ENCODE results near the gene STT3B. TPM values are rescaled to one million over a fixed set of nuclear protein-coding genes. Genes with fewer than 3 reads are reported as not detected.

The STT3B gene
- total RNA-seq, 1 donor from 2014 or later, result 123 TPM

DNA sequence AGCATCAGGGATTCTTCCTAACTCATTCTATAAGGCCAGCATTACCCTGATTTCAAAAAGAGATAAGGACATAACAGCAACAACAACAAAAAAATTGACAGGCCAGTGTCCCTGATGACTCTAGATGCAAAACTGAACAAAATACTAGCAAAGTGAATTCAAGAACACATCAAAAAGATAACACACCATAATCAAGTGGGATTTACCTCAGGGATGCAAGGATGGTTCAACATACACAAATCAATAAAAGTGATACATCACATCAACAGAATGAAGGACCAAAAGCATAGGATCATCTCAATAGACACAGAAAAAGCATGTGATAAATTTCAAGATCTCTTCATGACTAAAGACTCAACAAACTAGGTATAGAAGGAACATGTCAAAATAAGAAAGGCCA, 119.6 kb downstream of the STT3B start:
- DNase-seq (ENCODE audit: low spot score), result no peak

DNA sequence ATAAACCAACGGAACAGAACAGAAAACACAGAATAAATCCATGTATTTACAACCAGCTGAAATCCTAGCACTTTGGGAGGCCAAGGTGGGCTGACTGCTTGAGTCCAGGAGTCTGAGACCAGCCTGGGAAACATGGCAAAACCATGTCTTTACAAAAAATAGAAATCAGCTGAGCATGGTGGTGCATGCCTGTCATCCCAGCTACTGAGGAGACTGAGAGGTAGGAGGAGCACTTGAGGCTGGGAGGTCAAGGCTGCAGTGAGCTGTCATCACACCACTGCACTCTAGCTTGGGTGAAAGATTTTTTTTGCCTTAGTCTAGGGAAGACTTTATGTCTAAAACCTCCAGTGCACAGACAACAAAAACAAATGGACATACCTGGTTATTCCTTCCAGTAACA, 120.7 kb downstream of the STT3B start:
- DNase-seq (ENCODE audit: low spot score), result no peak

DNA sequence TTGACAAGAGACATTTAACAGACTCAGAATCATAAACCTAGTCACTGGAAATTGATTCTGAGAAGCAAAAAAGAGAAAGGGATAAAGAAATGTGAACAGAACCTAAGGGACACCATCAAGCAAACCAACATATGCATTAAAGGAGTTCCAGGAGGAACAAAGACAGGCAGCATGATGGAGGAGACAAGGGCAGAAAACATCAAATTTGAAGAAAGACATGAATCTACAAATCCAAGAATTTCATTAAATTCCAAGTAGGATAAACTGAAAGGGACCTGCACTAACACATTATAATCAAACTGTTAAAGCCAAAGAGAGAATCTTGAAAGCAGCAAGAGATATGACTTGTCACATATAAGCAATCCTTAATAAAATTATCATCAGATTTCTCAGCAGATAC, 122.3 kb downstream of the STT3B start:
- DNase-seq (ENCODE audit: low spot score), result no peak

DNA sequence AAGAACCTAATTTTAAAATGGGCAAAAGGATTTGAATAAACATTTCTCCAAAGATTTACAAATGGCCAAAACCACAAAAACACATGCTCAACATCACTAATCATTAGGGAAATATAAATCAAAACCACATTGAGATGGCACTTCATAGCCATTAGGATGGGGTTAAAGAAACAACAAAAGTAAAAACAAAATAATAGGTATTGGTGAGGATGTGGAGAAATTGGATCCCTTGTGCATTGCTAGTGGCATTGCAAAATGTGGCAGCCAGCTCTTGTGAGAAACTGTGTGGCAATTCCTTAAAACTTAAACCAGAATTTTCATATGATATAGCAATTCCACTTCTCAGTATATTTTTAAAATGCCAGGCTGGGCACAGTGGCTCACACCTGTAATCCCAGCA, 126.5 kb downstream of the STT3B start:
- DNase-seq (ENCODE audit: low spot score), result no peak

DNA sequence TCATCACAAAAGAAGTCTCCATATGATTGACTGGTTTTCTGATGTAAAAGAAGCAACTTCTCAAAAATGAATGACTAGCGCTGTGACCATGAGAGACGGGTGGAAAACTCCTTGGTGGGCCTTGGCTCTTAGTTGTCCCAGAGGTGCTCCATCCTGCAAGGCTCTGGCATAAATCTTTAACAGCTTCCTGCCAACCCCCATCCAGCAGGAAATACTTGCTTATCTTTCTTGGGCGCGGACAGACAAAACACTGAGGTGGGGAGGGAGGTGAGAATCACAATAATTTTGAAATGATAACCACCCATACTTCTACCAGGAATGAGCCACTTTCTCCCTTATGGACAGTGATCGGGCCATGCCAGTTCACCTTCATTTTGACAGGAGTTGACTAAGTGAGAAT, 128.6 kb downstream of the STT3B start:
- DNase-seq (ENCODE audit: low spot score), result no peak

DNA sequence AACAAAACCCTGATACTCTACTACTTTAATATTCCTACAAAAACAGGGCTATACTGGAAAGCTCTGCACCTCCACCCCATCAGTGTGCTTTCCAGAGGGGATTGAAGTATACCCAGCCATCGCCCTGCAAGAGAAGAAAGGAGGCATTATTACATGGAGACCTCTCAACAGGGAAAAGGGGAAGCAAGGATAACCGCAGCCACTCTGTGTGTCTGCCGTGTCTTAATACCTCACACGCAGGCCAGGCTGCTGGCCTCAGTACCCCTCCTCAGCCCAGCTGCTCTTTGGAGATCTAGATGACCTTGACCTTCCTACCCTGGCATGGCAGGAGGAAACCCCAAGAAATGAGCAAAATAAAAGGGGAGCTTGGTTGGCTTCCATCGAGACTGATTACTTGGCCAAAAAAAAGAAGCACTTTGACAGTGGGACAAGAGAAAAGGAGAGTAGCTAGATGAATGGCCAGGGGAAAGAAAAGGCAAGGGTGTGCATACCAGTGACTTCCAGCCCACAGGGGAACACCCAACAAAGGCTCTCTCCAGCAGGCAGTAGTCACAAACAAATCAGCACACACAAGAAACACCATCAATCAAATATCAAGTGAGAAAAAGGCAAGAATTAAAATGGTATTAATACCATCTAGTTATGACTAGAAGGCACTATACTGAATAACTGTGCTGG, 129.4 kb downstream of the STT3B start:
- no peak for DNase-seq (ENCODE audit: low spot score)

DNA sequence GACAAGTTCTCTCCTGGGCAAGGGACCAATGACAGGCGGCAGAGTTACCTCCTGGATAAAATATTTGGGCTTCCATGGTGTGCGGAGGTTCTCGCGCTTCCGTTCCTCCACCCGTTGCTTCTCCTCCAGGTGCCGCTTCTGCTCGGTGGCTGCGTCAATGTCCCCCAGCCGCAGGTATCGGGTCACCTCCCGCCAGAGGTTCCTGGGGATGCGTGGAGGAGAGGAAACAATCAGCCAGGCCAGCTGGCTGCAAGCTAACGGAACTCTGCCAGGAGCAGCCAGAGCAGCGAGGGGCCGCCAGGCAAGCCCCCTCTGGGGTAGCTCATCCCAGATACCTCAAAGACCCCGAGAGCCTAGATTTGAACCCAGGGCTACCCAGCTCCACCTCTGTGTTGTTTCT, 131.3 kb downstream of the STT3B start:
- no peak for DNase-seq (ENCODE audit: low spot score)

DNA sequence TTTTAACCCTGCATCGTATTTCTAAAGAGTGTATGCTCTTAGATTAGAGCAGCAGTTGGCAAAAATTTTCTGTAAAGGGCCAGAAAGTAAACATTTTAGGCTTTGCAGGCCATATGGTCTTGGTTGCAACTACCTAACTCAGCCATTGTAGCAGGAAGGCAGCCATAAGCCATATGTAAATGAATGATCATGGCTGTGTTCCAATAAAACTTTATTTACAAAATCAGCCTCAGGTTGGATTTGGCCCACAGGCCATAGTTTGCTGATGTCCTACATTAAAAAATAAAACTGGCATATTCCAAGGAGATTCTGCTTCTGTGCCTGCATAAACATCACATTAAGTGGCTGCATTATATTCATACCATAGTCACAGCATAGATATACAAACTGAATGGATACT, 134.9 kb downstream of the STT3B start:
- DNase-seq (ENCODE audit: low spot score), result no peak

DNA sequence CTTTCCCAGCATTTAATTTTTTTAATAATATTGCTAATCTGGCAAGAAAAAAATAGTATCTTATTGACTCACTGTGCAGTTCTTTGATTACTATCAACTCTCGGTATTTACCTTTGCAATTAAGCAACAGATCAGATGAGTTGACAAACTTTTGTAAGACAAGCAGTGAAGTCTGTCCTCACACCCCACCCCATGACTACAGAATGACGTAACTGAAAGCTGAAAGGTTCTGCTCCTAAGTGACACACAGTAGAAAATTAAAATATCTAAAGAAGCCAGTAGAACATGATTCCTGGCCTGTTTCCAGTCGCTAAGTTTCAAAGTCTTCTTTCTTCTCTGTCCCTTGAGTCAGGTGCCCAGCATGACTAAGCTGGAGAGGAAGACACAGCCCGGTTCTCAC, 135.5 kb downstream of the STT3B start:
- peak; percentile 18 for DNase-seq (ENCODE audit: low spot score)

DNA sequence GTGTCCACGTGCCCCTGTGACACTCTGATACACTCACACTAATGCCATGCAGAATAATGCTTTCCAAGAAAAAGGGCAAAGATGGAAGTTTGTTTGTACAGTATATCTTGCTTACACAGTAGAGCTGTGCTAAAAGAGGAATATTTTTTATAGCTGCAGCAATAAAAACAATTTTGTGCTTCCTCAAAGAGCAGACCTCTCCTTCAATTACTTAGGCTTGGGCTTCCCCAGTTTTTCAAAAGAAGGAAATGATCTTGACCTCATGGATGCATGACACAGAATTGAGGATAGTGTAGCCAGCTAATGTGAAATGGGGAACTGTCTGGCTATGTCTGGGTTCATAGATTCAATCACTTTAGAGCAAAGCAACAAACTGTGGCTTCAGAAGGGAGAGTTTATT, 137.4 kb downstream of the STT3B start:
- DNase-seq (ENCODE audit: low spot score), result no peak

DNA sequence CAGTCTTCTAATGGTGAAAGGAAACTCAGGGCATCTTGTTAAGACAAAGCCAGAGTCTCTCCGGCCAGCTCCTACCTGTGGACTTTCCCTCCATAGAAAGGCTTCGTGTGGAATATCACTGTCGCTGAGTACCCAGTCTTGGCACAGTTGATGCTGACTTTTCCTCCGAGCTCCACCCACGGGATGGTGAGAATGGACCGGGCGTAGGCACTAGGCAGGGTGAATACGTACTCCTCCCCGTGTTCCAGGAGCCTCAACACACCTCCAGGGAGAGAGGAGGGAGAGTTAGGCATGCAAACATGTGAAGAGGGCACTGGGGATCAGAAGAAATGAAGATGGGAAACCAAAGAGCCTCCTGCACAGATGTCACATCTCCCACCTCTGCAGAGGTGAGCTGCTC, 138.0 kb downstream of the STT3B start:
- DNase-seq (ENCODE audit: low spot score), result no peak

DNA sequence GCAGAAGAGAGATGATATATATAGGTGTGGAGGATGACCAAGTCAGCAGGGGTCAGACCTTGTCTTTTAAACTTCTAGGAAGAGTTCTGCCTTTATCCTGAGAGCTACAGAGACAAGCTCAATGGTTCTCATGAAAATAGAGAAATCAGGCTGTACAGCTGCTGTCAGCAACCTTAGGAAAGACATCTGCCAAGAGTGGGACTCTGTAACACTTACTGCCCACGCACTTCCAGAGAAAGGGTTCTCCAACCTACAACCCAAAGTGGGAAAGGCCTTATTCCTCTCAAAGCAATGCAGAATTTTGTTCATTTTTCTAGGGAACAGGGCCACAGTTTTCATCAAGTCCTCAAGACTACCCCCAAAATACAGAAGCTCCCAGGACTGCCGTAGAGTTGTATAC, 138.7 kb downstream of the STT3B start:
- no peak for DNase-seq (ENCODE audit: low spot score)

DNA sequence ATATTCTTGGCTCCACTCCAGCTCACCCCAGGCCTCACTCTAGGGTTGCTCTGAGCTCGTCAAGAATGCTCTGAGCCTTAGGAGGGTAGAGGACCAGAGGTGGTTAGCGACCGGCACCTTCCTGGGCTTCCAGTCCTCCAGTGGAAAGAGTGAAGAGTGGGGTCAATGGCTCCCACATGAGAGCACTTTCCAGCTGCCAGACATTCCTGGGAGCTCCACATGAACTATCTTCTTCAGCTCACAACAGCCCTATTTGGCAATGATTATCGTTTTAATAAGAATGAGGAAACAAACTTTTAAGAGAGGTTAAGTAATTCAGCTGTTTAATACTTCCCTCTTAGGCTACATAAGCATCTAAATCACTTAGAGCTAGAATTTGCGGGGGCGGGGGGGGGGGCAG, 139.3 kb downstream of the STT3B start:
- DNase-seq (ENCODE audit: low spot score), result no peak

DNA sequence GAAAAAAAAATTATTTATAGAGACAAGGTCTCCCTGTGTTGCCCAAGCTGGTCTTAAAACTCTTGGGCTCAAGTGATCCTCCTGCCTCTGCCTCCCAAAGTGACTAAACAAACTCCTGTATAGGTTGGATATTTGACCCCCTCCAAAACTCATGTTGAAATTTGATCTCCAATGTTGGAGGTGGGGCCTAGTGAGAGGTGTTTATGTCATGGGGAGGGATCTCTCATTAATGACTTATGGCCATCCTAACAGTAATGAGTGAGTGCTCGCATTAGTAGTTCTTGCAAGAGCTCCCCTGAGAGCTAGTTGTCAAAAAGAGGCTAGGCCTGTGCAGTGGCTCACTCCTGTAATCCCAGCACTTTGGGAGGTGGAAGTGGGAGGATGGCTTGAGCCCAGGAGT, 141.2 kb downstream of the STT3B start:
- no peak for DNase-seq (ENCODE audit: low spot score)

DNA sequence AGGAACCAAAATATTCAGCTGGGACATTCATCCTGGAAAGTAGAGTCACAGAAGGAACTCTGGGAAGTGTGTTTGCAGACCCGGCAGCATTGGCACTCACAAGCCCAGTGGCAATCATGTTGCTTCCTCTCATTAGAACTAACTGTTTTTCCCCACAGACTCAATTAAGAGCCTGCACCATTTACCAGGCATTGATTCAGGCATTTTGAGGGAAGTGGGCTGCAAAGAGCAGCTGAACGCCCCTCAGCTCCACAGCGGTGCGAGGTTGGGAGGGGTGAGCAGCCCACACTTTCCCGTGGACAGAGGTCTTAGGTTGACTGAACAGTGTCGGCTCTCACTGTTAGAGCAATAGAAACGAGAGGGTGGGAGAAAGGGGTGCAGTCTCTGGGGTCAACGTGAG, 143.8 kb downstream of the STT3B start:
- no peak for DNase-seq (ENCODE audit: low spot score)

DNA sequence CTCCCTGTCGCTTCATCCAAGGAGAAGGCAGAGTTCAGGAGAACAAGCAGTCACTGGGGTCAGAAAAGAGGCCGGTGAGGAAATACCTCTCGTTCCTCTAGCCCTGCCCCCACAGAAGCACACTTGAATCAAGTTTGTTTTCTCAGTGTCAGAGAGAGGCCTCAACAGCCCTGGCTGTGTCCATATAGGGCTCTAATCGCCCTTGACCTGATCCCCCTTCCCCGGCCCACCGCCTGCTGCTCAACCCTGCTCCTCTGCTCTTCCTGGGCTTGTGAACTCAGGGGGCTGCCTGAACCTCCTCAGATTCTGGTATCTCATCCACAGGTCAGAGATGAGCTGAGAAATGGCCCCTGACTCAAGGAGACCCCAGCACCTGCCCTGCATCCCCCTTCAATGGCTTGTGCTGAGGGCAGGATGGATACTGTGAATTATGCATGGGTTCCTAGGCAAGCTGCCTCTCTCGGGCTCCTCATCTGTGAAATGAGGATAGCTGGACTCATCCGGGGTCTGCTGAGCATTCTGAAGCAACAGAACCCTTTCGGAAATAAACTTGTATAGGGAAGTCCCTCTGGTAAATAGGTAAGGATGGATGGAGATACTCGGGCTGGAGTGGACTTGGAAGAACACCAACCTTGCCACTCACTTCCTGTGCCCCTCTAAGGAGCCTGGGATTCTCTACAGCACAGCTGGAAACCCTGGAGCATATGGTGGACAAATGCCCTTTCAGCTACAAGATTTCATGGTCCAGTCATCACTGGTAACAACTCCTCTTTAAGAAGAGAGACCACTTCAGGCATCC, 147.5 kb downstream of the STT3B start:
- DNase-seq (ENCODE audit: low spot score), result no peak

Measured in mucosa of gallbladder (tissue), 1 donor.